GM18499 (cell line): ENCODE data around the gene CREBRF.
"Not testable (repeated sequence)": the region's sequence is repeated elsewhere in the genome, so short reads cannot be mapped to it uniquely, and the experiment has no call there.

Source experiments
- ATAC-seq: cut with Tn5 transposase; IDR thresholded peaks from one replicate; pipeline ENCODE4 v1.9.1; 2021; ENCODE audit warnings: moderate number of reproducible peaks; ENCODE audit not compliant: insufficient read depth, unreplicated experiment

The CREBRF gene

DNA sequence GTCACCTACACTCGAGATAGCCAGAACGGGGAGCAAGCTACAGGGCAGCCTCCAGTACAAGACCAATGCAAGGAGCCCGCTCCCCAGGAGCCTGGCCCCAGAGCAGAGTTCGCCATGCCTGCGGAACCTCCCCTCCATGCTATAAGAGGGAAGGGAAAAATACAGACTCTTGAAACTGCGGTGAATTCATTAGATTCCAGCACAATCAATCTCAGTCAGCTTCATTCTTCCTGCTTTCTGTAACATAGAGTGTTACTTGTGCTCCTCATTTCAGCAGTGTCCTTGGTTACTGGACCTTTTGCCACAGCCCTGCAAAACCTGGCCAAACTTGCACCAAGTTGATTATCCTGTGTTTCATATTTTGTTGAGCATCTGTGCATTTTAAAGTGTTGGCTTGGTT, 22.2 kb upstream of the CREBRF start:
- ATAC-seq = no peak

GRCh38 chr5:173035904-173036707, 20.0 kb upstream of the CREBRF start:
- ATAC-seq = peak; percentile 32

DNA sequence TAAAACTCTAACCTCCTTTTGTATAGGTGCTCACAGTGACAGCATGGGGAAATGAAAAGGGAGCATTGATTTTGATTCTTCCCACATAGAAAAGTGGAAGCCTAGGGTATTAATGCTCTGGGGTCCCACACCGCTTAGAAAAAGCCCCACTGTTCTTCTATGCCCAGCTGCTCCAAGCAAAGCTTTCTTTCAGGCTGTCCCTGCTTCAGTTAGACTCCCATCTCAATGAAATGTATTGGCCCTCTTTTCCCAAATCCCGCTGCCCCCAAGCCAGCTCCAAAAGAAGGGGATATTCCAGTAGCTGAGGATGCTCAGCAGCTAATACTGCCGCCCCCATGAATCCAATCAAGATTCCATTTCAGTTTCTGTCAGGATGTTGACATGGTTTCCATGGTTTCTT, 17.0 kb upstream of the CREBRF start:
- ATAC-seq = no peak

- no peak for ATAC-seq
Measured at GRCh38 chr5:173039964-173040363, 16.2 kb upstream of the CREBRF start.

DNA sequence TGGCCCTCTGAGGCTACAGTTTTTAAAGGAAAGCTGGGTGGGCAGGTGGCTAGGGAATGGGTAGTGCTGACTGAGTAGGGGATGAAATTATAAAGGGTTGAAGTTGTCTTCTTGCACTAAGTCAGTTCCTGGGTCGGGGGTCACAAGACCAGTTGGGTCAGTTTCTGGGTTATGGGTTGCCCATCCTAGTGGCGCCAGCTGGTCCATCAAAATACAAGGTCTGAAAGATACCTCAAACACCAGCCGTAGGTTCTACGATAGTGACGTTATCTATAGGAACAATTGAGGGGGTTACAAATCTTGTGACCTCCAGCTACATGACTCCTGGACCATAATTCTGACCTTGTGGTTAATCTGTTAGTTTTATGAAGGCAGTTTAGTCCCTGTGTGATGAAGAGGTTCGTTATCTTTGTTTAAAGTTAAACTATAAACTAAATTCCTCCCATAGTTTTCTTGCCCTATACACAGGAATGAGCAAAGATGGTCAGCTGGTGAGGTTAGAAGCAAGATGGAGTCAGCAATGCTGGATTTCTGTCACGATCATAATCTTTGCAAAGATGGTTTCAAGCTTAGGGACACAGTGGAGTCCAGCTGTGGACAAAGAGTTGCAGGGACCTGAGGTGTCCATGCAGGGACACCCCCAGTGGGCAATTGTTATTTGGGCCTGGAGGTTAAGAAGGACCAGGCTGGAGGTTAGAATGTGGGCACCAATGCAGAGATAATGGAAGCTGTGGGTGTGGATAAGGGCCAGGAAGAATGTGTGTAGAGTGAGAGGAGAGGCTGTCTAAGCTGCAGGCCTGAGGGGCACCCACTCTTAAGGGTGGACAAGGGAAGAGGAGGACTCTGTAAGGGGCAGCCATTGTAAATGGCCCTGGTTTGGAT, 14.0 kb upstream of the CREBRF start:
- no peak for ATAC-seq

DNA sequence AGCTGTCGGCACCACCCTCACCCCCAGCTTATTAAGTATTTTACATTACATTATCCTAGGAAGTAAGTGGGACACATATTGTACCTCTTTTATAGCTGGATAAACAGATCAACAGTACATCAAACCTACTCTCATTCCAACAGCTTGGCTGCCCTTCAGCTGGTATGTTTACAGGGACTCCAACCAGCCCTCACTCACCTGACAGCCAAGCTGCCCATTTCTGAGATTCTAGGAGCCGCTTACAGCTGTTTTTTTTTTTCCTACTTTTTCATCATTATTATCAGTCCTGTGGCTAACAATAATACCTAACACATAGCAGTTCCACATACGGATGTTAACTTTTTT, 13.4 kb upstream of the CREBRF start:
- no peak for ATAC-seq

- ATAC-seq = no peak
Measured at GRCh38 chr5:173045474-173045873, 10.7 kb upstream of the CREBRF start.

DNA sequence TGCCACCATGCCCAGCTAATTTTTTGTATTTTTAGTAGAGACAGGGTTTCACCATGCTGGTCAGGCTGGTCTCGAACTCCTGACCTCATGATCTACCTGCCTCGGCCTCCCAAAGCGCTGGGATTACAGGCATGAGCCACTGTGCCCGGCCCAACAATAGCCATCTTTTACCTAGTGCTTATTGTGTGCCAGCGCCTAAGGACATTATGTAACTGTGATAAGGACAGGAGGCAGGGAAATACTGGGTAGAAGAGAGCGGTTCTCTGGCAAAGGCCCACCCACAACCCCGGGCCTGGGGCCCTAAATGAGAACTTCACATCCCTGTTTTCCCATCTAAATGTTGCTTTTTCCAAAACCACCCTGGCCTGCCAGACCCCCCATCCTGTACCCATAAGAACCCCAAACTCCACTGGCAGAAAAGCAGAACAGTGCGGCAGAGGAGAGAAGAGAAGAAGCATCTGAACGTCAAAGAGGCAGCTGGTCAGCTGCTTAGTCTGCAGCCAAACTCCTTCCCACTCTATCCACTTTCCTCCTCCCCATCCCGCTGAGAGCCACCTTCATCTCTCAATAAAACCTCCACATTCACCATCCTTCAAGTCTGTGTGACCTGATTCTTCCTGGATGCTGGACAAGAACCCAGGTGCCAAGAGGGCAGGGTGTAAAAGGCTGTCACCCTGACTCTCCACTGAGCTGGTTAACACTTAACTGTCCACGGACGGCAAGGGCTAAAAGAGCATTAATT, 8.9 kb upstream of the CREBRF start:
- ATAC-seq = not testable (repeated sequence)

DNA sequence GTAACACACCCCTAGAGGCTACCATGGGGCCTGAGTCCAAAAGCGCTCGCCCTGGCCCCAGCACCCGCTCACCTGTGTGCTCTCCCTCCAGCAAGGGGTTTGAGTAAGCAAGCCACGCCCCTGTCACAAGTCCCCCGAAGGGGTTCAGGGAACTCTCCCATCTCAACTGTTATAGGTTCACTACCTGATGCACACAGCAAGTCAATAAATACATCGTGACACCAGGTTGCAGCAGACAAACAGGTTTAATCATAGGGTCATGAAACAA, 8.4 kb upstream of the CREBRF start:
- no peak for ATAC-seq

DNA sequence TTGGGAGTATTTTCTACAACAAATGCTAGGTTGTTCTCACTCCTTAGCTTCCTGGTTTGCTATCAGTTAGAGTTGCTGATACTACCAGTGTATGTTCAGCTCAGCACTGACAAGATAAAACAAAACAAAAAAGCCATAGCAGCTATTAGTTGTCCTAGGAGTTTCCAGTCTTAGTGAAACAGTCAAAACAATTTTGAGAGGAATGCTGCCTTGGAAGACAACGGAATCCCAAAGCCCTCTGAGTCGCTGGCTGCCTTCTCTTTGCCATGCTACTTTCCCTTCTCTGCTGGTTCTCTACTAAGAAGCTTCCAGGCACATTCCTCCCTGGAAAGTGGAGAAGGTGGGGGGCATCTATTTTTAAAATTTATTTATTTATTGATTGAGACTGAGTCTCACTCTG, 5.4 kb upstream of the CREBRF start:
- no peak for ATAC-seq

DNA sequence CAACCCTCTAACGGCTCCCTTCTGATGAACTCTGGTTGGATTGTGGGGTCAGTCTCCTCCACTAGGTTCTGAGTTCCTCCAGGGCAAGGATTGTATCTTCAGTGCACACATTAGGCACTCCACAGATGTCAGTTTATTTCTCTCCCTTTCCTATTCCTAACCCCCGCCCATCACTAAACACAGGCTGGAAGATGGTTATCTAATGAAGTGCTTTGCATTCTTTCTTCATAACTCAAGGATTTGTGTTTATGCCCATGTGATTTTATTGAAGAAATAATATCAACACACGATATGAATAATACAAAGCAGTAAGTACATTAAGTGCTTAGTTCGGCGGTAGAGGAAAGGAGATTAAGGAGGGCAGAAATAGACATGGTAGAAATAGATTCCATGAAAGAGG, 4.4 kb upstream of the CREBRF start:
- no peak for ATAC-seq

DNA sequence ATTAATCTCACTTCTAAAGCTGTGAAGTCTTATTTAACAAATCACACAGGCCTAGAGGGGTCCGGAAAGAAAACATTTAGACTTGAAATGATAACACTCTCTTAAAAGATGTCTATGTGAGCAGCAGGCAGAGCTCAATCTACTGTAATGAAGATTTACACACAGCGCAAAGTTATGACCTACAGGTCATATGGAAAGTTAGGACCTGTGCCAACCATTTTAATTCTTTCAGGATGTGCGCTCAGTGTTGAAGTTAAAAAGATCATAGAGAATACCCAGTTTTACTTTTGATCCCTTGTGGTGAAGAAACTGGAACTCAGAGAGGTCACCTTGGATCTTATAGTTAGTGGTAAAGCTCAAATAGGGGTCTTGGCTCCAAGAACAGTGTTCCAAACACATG, 3.1 kb upstream of the CREBRF start:
- no peak for ATAC-seq

- ATAC-seq = no peak
Measured at GRCh38 chr5:173055042-173055721, 970 bp upstream of the CREBRF start.

DNA sequence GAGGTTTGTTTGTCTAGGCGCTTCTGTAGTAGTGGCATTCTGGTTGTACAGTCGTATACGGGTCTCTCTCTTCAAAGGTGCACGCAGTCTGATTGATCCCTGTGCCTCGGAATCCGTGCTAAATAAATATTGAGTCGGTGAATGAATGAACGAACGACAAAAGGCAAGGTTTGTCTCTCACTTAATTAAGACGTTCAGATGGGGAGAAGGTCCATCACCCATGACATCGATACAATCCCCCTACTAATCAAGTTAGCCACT, 500 bp upstream of the CREBRF start:
- peak; percentile 0 for ATAC-seq

DNA sequence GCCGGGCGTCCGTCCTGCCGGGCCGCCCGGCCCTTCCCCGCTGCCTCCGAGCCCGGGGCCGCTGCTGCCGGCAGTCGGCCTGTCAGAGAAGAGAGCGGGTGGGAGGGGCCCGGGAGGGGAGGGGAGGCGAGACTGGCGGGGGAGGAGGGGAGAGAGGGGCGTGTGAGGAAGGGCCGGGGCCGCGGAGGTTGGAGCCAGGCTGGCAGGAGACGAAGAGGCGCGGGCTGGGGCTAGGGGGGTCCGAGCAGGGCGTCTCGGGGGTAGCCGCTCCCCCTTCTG, 570 bp downstream of the CREBRF start:
- ATAC-seq = no peak

DNA sequence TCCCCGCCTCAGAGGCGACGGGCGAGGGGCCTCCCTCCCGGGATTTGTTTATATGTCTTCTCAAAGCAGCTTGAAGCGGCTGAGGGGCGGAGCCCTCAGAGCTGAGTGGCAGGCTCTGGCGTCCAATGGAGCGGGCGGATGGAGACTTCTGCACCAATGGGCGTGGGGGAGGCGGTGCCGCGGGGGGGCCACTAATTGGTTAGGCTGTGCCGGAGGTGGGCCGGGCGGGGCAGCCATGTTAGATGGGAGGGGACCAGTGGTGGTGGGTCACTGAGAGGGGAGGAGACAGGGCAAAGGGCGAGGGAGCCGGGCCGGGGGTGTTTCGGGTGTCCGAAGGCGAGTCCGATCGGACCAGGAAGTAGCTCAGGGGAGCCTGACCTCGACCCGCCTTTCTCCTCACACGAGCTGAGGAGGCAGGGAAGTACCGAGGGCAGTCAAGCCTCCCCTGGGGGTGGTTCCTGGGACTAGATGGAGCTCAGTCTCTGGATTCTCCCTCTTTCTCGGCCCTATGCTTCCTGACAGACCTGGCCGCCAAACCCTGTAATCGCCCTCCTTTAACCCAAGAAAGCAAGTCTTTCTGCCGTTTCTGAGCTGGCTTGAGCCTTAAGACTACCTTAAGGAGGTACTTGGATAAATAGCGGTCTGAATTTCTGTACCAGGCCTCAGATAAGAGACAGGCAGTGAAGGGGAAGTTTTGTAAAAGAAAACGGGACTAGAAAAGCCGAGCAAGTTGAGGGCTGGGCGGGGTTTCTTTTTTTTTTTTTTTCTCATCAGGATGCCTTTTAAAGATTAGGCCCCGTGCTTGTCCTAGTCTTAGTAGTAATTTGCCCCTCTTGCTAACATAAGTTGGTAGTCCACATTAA, 1.1 kb downstream of the CREBRF start:
- peak; percentile 63 for ATAC-seq

GRCh38 chr5:173062141-173062540, 6.0 kb downstream of the CREBRF start:
- no peak for ATAC-seq

DNA sequence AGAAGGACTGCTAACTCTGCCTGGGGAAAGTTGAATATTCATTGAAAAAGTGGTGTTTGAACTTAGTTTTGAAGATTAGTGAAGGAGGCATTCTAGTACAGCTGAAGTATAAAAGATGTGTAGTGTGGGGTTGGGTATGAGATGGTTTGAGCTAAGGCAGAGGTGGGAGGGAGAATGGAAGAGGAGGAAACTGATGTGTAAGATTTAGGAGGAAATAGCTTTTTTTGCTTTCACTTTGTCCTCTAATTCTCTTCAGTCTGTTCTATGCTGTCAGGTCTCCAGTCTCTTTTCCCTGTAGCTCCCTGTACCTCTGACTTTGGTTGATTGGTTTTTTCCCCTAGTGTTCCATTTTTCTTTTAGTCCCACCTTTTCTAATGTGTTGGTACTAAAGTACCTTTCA, 9.0 kb downstream of the CREBRF start:
- ATAC-seq = no peak

GRCh38 chr5:173069671-173070070, 13.5 kb downstream of the CREBRF start:
- ATAC-seq = no peak

- ATAC-seq = no peak
Measured at GRCh38 chr5:173075137-173075843, 19.1 kb downstream of the CREBRF start.
